RCC 7860 (cell line): ENCODE data around the gene CFAP58.
"Not testable (repeated sequence)": the region's sequence is repeated elsewhere in the genome, so short reads cannot be mapped to it uniquely, and the experiment has no call there.

Experiments used
- DNase-seq: peaks from one replicate; pipeline ENCODE4 v3.0.0-alpha.2; 2015; ENCODE audit warnings: low spot score
- FAIRE-seq: peaks from 2 replicates; lab custom pipeline; 2012; peaks lifted over from hg19 to GRCh38; lab: Jason Lieb, UNC

Gene CFAP58

GRCh38 chr10:104427989-104428388 is 74.4 kb downstream of the CFAP58 start:
- DNase-seq (no peak), FAIRE-seq (no peak)

GRCh38 chr10:104429846-104430245 is 76.2 kb downstream of the CFAP58 start:
- no peak for DNase-seq
- no peak for FAIRE-seq

- FAIRE-seq = no peak
- no peak for DNase-seq
These were observed 76.7 kb downstream of the CFAP58 start for GRCh38 chr10:104430360-104430759.

DNA sequence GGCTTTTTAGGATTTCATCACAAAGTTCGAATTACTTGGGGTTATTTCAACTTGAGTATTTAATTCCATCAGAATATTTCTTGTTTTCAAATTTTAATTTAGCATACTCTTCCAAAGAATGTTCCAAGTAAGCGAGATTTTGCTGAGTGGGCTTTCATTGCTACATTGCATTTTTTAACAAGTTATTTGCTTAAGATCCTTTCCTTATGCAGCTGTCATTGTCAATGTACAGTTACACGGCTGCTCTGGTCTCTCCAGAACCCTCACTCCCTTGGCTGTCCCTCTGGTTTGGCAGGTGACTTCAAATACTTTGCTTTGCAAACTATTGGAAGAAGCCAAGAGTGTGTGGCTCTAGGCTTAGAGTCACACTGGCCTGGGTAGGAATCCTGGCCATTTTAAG is 80.0 kb downstream of the CFAP58 start:
- DNase-seq = no peak
- FAIRE-seq = no peak

GRCh38 chr10:104434601-104435000 is 81.0 kb downstream of the CFAP58 start:
- DNase-seq (peak; percentile 24), FAIRE-seq (no peak)

- DNase-seq (no peak), FAIRE-seq (no peak)
These were observed 82.2 kb downstream of the CFAP58 start for GRCh38 chr10:104435822-104436221.

GRCh38 chr10:104437226-104437625 is 83.6 kb downstream of the CFAP58 start:
- FAIRE-seq (no peak), DNase-seq (no peak)

DNA sequence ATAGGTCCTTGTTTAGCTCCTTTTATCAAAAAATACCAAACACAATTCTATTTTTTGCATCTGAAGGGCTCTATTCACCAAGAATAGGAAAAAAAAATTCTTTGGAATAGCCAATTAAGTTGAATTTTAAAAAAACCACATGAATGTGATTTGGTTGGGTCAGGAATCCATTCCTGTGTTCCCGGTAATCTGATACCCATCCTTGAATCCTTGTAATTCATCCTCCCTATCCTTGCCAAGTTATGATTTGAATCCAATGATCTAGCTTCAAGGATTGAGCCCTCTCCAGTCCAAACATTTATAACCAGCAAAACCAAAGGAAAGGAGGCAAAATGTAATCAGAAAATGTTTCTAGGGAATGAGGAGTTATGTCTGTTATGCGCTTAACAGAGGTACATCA is 86.6 kb downstream of the CFAP58 start:
- no peak for FAIRE-seq

GRCh38 chr10:104441329-104442000 is 87.8 kb downstream of the CFAP58 start:
- DNase-seq (peak; percentile 62), FAIRE-seq (no peak)

More for the DNA sequence above, 86.6 kb downstream of the CFAP58 start:
- DNase-seq = no peak

DNA sequence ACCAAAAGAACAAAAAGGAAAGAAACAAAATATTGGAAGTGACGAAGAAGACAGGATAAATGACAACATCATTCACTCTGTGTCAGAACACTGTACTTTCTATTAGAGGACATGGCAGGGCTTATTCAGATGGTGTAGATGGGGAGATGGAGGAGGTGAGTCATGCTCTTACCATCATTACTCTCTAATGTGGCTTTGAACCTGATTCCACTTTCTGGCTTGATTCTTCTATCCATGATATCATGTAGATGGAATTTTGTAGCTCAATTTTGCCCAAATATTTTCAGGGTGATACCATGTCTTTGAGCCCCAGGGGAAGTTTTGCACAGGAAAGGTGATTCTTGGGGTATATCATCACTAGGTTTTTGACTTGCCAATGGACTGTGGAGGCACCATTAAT is 91.7 kb downstream of the CFAP58 start:
- DNase-seq = peak; percentile 83

DNA sequence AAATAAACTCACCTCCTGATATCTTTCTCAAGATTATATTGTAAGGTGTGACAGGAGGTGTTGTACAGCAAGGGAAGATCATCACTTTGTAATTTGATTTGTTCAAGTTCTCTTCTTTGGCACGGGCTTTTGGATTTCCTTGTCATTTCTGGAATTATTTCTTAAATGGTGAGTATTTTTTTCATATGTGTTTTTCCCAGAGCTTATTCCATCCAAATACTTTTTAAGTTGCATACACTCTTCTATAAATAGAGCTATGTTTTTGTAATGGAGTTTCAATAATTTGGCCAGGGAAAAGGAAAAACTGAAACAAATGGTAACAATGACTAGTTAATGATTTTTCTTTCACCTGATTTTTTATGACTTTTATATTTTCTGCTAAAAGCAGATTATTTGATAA is 92.5 kb downstream of the CFAP58 start:
- FAIRE-seq (no peak), DNase-seq (no peak)

More for the DNA sequence above, 91.7 kb downstream of the CFAP58 start:
- no peak for FAIRE-seq

- FAIRE-seq (no peak), DNase-seq (peak; percentile 16)
These were observed 93.7 kb downstream of the CFAP58 start for GRCh38 chr10:104447331-104447730.

DNA sequence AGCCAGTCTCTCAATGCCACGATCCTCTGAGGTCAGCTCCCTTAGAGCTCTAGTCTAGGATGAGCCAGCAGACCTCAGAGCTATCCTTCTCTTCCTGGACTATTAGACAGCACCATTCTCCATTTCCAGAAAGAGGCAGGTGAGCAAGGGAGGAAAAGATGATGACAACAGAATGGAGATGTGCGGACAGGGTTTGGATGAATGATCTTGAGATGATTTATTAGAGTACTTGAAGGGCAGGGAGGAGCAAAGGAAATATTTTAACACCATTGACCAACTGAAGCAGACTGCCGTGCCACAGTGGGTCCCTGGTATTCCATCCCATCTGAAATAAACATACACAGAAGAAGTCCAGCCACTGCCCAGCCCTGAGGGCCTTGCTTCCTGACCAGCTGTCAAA is 94.3 kb downstream of the CFAP58 start:
- FAIRE-seq = no peak
- DNase-seq = no peak

GRCh38 chr10:104449391-104449790 is 95.8 kb downstream of the CFAP58 start:
- FAIRE-seq (no peak), DNase-seq (no peak)

- FAIRE-seq (no peak), DNase-seq (no peak)
These were observed 96.9 kb downstream of the CFAP58 start for GRCh38 chr10:104450490-104450889.

DNA sequence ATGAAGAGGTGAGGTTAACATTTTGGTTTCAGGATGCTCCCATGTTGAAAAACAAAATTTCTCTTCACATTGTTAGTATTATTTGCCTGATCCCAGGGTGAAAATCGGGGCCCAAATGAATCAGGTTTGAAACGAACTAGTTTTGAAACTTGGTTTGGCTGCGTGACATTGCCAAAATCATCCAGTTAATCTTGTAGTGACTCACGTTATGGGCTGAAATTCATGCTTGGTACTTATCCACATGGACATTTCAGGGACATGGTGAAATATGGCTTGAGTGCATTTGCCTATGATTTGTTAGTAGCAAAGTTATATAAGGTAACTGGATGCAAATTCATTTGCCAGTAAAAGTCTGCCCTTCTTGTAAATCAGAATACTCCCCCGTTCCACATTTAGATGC is 97.3 kb downstream of the CFAP58 start:
- no peak for FAIRE-seq
- no peak for DNase-seq

- FAIRE-seq = no peak
- no peak for DNase-seq
These were observed 99.3 kb downstream of the CFAP58 start for GRCh38 chr10:104452977-104453376.

DNA sequence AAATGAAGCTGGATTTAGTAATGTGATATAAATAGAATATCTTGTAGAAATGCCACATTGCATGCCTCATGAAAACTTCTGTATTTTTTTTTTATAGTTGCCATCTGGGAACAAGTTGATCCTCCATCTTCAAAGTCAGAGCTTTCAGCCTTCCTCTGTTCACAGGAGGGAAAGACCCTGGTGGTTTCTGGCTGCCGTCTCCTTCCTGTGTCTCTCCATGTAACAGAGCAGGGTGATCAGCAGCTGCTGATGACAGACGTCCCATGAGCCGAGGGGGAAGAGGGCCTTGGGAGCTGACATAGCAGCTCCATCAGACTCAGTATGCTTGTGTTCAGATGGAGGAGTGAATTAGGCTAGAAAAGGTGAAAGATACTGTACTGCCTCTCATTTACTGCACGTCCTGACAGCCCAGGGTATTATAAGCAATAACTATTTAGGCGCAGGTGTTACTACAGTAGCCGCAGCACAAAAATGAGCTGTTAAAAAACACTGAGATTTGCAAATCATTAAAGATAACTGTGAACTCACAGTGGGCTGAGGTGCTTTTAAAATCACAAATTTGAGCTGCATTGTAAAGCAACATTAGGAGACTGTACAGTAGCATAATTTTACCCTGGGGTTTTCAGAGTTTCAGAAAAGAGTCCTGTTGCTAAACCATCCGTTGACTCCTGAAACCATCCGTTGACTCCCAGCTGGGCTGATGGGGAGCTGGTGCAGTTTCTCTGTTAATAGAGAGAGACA is 103.3 kb downstream of the CFAP58 start:
- no peak for DNase-seq
- FAIRE-seq = no peak

GRCh38 chr10:104457543-104457828 is 103.9 kb downstream of the CFAP58 start:
- DNase-seq (no peak), FAIRE-seq (no peak)

GRCh38 chr10:104465575-104465974 is 111.9 kb downstream of the CFAP58 start:
- not testable (repeated sequence) for FAIRE-seq, DNase-seq

DNA sequence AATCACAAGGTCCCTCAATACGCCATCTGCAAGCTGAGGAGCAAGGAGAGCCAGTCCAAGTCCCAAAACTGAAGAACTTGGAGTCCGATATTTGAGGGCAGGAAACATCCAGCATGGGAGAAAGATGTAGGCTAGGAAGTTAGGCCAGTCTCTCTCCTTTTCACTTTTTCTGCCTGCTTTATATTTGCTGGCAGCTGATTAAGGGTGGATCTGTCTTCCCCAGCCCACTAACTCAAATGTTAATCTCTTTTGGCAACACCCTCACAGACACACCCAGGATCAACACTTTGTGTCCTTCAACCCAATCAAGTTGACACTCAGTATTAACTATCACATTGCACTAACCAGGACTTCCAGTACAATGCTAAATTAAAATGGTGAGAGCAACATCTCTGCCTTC is 115.2 kb downstream of the CFAP58 start:
- FAIRE-seq, DNase-seq: not testable (repeated sequence)

GRCh38 chr10:104472505-104472904 is 118.9 kb downstream of the CFAP58 start:
- DNase-seq (no peak), FAIRE-seq (no peak)
